GM18858 (cell line): ENCODE data around the gene RAB40C.

ENCODE experiments used
- ATAC-seq: cut with Tn5 transposase; IDR thresholded peaks from one replicate; pipeline ENCODE4 v1.9.1; 2021; ENCODE audit not compliant: unreplicated experiment

RAB40C gene

GRCh38 chr16:574021-574760 lies 15.7 kb upstream of the RAB40C start:
- no peak for ATAC-seq

DNA sequence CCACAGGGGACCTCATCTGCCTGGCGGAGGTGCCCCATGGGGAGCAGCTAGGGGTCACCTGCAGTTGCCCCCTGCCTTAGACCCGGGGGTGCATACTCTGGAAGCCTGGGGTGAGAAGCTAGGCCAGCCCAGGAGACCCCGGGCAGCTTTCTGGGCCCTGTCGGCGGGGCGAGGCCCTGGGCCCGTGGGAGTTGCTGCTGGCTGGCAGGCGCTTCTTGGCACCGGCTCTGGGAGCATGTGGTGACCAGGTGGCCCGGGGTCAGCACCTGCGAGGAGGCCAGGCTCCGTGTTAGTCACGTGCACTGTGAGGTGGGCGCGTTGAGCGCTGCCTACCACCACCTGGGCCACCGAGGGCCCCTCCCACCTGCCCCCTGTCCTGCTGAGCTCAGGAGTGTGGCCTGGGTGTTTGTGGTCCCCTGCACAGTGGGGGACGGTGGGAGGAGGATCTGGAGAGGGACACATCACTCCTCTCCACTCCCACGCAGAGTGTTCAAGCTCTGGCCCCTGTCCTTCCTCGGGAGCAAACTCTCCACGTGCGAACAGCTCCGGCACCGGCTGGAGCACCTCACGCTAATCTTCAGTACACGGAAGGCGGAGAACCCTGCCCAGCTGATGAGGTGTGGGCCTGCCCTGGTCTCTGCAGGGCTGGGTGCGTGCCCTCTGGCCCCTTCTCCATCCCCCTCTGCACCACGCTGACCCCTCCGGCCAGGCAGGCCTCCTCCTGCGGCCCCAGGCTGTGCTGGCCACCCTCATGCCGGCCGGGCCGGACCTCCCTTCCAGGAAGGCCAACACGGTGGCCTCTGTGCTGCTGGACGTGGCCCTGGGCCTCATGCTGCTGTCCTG lies 14.3 kb upstream of the RAB40C start:
- ATAC-seq = no peak

GRCh38 chr16:576197-576822 lies 13.6 kb upstream of the RAB40C start:
- no peak for ATAC-seq

GRCh38 chr16:576823-577201 lies 13.1 kb upstream of the RAB40C start:
- ATAC-seq = no peak

DNA sequence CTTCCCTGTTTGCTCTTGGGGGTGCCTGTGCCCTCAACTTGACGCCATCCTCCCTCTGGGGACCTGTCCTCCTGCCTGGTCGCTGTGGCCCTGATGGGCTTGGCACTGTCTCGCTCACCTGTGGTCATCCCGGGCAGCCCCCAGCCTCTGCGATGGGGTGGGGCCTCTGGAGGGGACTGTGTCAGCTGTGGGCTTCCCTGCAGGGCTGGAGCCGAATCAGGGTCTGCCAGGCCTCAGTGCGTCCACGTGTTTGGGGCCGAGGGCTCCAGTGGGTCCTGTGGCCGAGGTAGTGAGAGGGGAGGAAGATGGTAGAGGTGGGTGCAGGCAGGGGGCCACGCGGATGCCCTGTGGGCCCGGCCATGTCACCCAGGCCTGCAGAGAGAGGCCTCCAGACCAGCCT lies 12.1 kb upstream of the RAB40C start:
- ATAC-seq = no peak

DNA sequence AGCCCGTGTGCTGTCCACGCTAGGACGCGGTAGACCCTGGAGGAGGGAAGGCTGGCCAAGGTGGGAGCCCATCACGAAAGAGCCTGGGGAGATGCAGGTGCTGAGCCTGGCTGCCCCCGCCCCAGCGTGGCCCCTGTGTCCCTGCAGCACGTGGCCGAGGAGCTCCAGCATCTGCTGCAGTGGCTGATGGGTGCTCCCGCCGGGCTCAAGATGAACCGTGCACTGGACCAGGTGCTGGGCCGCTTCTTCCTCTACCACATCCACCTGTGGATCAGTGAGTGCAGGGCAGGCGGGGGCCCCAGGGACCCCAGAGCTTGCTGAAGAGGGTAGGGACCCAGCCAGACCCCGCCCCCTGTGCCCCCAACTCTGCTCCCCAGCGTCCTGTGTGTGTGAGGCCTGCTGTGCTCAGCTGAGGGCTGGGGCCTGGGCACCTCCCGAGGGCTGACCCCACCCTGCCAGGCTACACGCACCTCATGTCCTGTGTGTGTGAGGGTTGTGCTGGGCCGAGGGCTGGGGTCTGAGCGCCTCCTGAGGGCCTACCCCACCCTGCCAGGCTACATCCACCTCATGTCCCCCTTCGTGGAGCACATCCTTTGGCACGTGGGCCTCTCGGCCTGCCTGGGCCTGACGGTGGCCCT lies 11.5 kb upstream of the RAB40C start:
- no peak for ATAC-seq

DNA sequence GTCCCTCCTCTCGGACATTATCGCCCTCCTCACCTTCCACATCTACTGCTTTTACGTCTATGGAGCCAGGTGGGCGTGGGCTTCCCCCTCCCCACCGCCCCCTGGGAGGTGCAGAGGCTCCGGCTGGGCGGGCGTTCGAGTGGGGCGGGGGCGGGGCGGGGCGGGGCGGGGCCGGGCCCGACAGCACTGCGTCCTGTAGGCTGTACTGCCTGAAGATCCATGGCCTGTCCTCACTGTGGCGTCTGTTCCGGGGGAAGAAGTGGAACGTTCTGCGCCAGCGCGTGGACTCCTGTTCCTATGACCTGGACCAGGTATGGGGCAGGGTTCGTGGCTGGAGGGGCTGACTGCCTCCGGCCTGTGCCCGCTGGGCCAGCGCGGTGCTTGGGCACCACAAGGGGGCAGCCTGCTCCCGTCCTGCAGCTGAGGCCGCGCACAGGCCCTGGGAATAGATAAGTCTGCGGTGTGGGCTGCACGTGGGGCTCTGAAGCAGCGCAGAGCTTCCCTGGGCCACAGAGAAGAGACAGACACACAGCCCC lies 10.9 kb upstream of the RAB40C start:
- no peak for ATAC-seq

- no peak for ATAC-seq
Measured at GRCh38 chr16:580141-580945, 9.5 kb upstream of the RAB40C start.

- no peak for ATAC-seq
Measured at GRCh38 chr16:580946-581498, 8.8 kb upstream of the RAB40C start.

GRCh38 chr16:582218-582613 lies 7.7 kb upstream of the RAB40C start:
- no peak for ATAC-seq

DNA sequence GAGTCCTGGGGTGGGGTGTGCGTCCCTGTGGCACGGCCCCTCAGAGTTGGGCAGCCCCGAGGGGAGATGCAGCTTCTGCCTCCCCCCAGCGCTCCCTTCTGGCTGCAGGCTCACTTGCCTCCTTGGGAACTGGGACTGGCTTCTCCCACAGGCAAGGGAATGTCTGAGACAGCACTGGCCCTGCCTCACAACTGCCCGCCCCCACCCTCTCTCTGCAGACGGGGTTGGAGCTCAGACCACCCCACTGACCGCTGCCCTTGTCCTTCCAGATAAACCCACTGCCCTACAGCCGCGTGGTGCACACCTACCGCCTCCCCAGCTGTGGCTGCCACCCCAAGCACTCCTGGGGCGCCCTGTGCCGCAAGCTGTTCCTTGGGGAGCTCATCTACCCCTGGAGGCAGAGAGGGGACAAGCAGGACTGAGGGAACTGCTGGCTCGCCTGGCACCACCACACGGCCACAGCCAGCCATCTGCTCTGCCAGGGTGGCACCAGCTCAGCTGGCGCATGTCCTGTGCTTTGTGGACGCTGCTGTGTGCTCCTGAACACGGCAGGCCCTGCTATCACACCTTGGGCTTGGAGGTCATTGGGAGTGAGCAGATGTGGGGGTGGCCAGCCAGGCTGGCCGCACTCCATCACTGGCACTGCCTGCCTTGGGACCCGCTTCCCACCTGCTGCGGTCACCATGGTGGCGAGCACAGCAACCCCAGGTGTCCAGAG lies 7.1 kb upstream of the RAB40C start:
- no peak for ATAC-seq

DNA sequence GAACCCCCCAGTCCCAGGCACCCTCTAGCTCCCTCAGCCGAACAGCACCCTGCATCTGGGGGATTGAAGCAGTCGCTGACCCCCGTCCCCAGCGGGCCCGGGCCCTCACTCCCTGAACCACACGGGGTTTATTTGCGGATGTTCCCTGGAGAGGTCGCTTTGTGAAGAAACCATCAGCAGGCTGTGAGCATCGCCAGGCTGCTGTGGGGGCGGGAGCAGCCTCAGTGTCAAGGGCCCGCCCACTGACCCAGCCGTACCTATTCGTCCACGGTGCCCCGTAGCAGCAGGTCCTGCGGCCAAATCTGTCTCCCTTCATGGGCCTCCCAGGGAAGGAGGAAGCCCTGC lies 6.4 kb upstream of the RAB40C start:
- no peak for ATAC-seq

DNA sequence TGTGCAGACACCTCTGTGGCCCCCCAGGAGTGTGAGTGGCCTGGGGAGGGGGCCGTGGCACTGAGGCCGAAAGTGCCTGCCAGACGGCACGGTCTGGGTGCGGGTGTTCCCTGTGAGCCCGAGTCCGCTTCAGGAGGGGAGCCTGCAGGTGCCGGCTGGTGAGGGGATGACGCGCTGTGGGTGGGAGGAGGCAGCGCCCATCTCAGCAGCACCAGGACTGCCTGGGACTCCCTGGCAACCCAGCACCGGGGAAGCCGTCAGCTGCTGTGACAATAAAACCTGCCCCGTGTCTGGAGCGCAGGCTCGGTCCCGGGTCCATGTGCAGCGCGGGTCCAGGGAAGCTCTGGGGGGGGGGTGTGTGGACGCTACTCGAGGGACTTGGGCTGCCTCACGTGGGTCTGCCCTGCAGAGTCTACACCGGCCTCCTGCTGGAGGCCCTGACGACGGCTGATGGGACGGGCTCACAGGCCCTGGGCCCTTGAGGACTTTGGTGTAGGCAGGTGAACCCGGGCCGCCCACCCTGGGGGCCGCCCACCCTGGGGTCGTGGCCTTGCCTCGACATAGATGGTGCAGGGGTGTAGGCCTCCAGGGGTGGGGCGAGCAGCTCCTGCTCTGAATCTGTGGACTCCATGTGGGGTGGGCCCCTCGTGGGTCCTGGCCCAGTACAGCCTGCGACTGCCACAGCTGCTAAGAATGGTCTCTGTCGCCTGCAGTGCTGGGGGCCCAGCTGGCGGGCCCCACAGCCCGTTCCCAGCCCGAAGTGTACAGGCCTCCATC lies 5.9 kb upstream of the RAB40C start:
- ATAC-seq = no peak

GRCh38 chr16:585351-585750 lies 4.5 kb upstream of the RAB40C start:
- ATAC-seq = no peak

- no peak for ATAC-seq
Measured at GRCh38 chr16:586047-586644, 3.7 kb upstream of the RAB40C start.

- no peak for ATAC-seq
Measured at GRCh38 chr16:586645-587590, 2.9 kb upstream of the RAB40C start.

- ATAC-seq = peak; percentile 5
Measured at GRCh38 chr16:588639-588888, 1.3 kb upstream of the RAB40C start.
